ENCODE results near the gene MTMR6.

GRCh38 chr13:25302121-25302520, 14.8 kb upstream of the MTMR6 start:
- TF ChIP-seq CTCF (optimal IDR thresholded peaks at IDR 0.05 in 1 of 3, IDR thresholded peaks at IDR 0.05 in 1 of 3, conservative IDR thresholded peaks at IDR 0.05 in 1 of 3; ENCODE audit: extremely low read depth in 1 of 3, insufficient read depth in 2 of 3, low read length in 3 of 3) (no peak), EZH2 (IDR thresholded peaks at IDR 0.05; ENCODE audit: low read length) (no peak)
